ENCODE results near the gene FAM135A.
A peak's percentile ranks its signal among the peaks of the same experiment; 100 is the strongest.
"Not testable (repeated sequence)": the region's sequence is repeated elsewhere in the genome, so short reads cannot be mapped to it uniquely, and the experiment has no call there.

The FAM135A gene

GRCh38 chr6:70396796-70397729 lies 16.2 kb upstream of the FAM135A start:
- no peak for DNase-seq

- peak; percentile 19 for DNase-seq
Measured at GRCh38 chr6:70398783-70399728, 14.3 kb upstream of the FAM135A start.

GRCh38 chr6:70404658-70405057 lies 8.7 kb upstream of the FAM135A start:
- no peak for DNase-seq

GRCh38 chr6:70409216-70409615 lies 4.1 kb upstream of the FAM135A start:
- no peak for DNase-seq

DNA sequence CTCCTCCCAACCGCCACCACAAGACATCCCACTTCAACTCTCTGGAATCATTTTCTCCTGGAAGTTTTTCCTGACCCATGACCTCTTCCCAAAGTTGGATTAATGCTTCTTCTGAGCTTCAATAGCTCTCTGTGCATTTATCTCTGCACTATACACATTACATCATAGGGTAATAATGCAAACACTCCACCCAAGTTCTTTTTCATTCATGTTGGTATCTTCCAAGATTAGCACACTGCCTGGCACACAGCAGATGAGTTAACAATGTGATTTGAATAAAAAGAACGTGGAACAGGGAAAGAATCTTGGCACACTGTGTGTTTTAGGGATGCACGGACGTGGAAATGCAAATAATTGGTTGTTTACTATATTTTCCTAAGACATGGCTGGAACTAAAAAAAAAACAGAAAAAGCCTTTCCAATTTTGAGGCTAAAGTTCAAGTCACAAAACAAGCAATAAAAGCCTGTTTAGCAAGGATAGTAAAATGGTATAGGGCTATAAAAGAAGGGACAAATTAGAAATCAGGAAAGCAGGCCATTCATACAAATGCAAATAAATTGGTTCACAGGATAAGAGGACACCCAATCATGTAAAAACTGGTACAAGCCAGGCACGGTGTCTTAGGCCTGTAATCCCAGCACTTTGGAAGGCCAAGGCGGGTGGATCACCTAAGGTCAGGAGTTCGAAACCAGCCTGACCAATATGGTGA lies 1.6 kb upstream of the FAM135A start:
- no peak for DNase-seq

DNA sequence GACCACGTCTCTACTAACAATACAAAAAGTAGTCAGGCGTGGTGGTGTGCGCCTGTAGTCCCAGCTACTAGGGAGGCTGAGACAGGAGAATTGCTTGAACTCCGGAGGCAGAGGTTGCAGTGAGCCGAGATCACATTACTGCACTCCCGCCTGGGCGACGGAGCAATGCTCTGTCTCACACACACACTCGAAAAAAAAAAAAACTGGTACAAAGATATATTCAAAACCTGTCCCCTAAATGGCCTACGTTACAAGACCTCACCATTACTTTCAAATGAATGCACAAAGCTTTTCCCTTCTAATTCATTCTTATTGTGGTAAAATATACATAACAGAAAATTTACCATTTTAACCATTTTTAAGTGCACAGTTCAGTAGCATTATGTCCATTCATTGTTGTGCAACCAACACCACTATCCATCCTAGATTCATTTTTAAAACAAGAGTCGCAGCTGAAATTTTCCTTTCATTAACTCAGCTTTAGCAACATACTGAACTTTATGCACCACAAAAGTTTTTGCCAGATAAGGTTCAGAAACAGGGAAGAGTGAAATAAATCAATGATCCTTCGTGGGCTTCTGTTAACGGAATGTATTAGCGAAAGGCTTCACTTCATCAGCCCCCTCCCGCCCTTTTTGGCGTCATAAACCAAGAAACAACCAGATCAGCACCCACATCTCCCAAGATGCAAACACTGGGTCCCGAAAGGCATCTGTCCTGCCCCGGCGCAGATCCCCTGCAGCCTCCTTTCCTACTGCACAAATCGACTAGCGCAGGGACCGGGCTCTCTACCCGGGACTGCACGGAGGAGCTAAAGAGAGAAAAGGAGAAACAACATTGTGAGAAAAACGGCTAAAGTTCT lies 825 bp upstream of the FAM135A start:
- no peak for DNase-seq

DNA sequence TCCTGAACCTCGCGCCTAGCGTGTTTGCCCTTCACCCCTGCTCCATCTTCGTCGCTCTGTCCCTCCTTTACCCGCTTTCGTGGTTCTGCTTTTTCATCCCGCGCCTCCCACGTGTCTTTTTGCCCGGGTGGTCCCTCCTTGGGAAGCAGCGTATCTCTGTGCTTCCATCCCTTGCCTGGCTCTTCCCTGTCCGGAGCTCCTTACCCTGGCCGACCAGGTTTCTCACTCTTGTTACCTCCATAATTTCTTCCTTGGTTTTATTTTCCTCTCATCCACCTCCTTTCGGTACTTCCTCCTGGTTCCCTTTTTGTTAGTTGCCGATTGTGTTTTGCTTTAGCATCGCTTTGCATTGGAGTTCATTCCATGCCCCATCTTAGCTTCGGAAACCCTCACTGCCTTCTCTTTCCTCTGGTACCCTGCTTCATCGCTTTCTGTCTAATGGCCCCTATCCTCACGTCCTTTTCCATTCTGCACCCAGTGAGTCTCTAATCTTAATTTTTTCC lies 735 bp downstream of the FAM135A start:
- DNase-seq: peak; percentile 78

DNA sequence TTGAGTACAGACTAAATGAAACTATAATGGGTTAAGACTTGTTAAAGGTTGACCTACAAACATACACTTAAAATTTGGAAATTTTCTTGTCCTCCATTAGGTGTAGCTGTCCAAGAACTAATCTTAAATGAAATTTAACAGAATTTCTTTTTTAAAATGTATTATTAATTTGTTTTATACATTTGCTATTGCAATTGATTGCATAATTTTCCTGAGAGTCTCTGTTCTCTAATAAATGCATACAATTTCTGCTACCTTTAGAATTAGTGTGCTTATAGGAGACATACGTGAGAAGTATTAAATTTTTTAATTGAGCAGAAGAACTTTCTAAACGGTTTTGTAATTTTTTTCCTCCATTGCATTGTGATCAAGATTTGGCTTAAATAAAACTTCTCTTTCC lies 1.5 kb downstream of the FAM135A start:
- peak; percentile 69 for DNase-seq

DNA sequence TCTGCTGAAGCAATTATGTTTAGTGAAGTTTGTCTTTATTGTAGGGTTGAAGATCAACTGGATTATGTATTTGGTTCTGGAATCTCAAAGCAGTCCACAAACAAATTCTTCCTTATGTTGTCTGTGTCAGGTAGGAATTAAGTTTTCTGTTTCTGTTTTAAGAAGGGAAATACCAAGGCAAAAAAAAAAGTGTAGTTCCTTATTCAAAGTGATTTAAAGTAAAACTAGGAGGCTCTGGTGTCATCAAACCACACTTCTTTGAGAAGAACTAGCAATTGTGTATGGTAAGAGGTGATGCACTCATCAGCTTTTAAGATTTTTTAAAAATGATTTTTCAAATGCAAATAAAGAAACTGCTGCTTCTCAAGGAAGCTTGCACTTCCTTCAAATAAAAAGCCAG lies 1.9 kb downstream of the FAM135A start:
- DNase-seq: peak; percentile 64

DNA sequence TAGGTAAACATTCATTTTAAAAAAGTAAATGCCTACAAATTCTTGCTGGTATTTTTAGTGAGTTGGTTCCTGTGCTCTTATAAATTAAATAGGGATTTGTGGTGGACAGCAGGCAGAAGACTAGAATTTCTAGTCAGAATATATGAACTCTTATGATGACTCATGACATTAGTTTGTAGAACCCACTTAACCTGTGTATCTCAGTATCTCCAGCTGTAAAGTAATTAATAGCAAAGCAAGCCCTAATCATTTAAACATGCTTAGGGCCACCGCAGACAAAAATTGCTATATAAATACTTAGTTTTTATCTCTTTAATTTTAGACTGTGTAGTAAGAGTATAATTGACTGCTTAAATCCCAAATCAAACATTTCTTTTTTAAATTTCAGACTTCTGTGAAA lies 2.4 kb downstream of the FAM135A start:
- no peak for DNase-seq

GRCh38 chr6:70421509-70421908 lies 8.2 kb downstream of the FAM135A start:
- no peak for DNase-seq

DNA sequence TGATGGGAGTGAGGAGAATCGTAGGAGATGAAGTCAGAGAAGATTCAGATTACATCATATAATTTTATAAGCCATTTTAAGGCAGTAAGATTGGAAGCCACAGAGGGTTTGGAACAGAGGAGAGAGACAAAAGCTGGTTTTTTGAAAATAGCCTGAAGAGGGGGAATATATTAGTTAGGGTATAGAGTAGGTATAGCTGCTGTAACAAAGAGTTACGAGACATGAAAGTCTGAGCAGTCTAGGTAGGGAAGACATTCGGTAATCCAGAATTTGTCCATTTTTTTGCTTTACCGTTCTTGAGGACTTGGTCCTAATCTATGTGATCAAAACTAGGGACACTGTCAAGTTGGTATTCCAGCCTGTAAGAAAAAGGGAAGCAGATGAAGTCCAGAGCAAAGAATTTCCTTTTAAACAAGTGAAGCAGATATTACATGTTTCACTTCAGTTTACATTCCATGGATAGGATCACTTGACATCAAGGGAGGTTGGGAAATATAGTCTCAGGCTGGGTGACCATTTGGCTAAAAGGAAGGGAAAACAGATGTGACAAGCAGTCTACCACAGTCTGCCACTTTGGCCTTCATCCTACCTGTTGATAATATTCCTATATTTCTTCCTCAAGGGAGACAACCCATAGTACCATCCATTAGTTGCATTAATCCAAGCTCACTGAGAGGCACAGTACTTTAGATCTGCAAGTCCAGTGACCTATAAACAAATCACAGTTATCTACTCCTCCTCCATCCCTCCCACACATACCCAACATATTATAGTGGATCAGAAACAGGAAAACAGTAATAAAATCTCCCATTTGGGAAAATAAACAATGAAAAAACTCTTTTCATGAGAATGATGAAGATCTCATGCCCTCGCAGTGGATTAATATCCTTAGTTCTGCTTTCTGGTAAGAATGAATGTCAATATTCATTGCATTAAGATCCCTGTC lies 10.2 kb downstream of the FAM135A start:
- DNase-seq: no peak

GRCh38 chr6:70424291-70424690 lies 11.0 kb downstream of the FAM135A start:
- no peak for DNase-seq

DNA sequence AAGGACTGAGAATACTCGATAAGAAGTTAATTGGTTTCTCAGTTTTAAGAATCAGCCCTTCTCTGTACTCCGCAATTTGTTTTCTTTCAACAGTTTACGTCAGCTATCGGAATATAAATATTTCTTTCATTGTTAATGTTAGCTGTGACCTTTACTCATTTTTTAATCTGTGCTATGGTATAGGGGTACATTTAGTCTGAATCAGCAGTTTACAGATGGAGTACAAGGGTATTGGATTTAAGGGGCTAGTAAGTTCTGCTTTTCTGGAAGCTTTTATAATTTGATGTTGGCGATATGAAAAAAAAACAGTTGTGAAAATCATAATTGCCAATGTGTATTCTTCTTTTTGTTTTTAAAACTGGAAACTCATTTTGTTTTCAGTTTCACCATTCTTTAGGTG lies 23.0 kb downstream of the FAM135A start:
- no peak for DNase-seq

DNA sequence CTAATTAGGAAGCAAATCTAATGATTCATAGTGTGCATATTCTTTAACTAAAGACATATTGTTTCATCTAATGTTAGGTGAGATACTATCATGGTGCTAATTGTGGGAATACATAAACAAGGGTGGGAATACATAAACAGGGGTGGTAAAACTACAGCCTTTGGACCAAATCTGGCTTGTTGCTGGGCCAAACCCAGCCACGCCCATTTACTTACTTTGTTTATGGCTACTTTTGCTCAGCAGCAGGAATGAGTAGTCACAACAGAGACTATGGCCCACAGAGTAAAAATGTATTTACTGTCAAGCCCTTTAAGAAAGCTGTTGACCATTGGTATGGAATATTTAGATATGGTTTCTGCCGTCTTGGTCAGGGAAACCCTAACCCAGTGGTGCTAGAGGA lies 31.7 kb downstream of the FAM135A start:
- no peak for DNase-seq

DNA sequence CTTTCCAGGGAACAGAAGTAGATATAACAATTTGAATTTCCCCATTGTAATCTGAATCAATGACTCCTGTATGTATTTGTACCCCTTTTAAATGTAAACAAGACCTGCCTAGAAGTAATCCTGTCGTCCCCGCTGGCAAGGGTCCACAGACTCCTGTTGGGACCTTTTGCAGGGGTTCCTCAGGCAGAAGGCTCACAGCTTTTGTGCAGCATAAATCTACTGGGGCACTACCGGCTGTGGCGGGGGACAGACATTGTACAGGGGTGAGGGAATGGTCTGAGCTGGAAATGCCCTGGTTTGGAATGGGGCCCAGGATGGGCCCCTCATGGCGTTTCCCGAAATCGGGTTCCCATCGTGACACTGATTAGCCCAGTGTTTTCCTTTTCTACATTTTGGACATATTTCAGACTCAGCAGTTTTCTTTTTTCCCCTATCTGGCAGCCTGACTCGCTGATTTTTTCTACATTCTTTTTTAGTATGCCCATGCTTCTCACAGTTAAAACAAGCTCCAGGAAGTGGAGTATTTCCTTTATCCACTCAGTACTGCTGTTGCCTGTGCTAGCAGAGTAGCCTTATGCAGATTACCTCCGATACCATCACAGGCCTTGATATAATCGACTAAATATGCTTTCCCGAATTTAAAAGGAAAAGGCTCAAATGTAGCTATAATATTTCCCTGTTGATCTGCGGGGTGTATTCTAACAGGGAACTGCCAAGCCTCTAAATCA lies 34.2 kb downstream of the FAM135A start:
- not testable (repeated sequence) for DNase-seq

DNA sequence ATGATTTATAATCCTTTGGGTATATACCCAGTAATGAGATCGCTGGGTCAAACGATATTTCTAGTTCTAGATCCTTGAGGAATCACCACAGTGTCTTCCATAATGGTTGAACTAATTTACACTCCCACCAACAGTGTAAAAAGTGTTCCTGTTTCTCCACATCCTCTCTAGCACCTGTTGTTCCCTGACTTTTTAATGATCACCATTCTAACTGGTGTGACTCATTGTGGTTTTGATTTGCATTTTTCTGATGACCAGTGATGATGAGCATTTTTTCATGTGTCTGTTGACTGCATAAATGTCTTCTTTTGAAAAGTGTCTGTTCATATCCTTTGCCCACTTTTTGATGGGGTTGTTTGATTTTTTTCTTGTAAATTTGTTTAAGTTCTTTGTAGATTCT lies 40.6 kb downstream of the FAM135A start:
- peak; percentile 19 for DNase-seq

DNA sequence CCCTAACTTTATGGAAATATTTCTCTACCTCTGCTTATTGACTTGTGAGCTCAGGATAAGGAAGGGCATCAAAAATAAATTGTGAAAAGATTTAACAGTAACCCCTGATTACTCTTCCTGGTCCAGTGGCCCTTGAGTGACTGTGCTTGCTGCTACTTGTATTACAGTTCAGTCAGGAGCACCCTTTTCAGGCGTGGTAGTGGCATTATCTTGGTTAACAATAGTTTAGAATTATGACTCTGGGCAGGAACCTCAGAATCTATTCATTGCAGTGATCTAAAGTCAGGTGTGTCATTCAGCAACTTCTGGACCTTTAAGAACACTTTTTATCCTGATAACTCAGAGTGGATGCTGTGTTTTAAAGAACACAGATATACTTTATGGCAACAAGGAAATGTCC lies 43.4 kb downstream of the FAM135A start:
- no peak for DNase-seq

DNA sequence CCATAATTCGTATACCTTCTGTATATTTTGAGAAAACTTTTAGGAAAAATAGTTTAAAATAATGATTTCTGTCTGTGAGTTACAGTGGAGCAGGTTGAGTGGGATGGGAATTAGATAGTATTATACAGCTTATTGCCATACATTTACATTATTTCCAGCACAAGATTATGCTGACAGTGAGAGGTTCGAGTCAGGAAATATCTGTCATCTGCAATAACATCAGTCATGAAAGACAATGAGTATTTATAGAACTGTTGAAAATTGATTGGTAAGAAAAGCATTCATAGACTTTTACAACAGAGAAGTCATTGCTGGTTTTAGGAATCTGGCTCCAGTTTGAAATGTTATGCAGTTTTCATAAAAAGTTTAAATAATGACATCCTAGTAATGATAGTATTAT lies 45.9 kb downstream of the FAM135A start:
- DNase-seq: no peak

DNA sequence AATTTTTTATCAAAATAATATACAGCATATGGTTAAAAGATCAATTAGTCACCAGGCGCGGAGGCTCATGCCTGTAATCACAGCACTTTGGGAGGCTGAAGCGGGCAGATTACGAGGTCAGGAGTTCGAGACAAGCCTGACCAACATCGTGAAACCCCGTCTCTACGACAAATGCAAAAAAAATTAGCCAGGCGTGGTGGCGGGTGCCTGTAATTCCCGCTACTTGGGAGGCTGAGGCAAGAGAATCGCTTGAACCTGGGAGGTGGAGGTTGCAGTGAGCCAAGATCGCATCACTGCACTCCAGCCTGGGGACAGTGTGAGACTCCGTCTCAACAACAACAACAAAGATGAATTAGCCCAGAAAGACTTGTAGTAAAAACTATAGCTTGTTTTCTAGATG lies 46.4 kb downstream of the FAM135A start:
- DNase-seq: not testable (repeated sequence)
